Panc1 (cell line): ENCODE measurements around the gene NPLOC4. TPM values are rescaled to one million over a fixed set of nuclear protein-coding genes. Genes with fewer than 3 reads are reported as not detected.
A peak's percentile ranks its signal among the peaks of the same experiment; 100 is the strongest.

Experiments used
- ATAC-seq: fragments of 200-7000 bp; cut with Tn5 transposase; 2 replicates; pipeline ENCODE4 v1.9.1; 2020; ENCODE audit warnings: mild to moderate bottlenecking, moderate library complexity
- BruUV-seq: library from RNA; stranded (reverse); fragments of 400-500 nt; replicated peaks from 2 replicates; lab custom pipeline; 2021; lab: Mats Ljungman, UMichigan
- CTCF ChIA-PET: fragments of 300-600 bp; sonication (Branson Sonifier 250); formaldehyde crosslinking; loops from one replicate; lab custom pipeline; 2022; ENCODE audit warnings: antibody characterized with exemption; lab: Charles Lee
- POLR2A ChIA-PET: fragments of 300-600 bp; sonication (Branson Sonifier 250); formaldehyde crosslinking; loops from one replicate; lab custom pipeline; 2022; ENCODE audit warnings: antibody characterized with exemption; lab: Charles Lee
- DNase-seq: peaks from one replicate; pipeline ENCODE4 v3.0.0-alpha.2; 2010; ENCODE audit warnings: low read depth, low spot score
- H3K27ac ChIP-seq: 2 replicates; pipeline ENCODE4 v1.5.1; 2011; ENCODE audit warnings: mild to moderate bottlenecking, low read length, inconsistent platforms
- H3K27me3 ChIP-seq: fragments of 200-500 bp; sonication (Bioruptor generic); 2 replicates; pipeline ENCODE4 v1.6.0; 2014; ENCODE audit warnings: low read length, inconsistent platforms; ENCODE audit not compliant: control insufficient read depth, insufficient read depth
- H3K36me3 ChIP-seq: fragments of 200-500 bp; sonication (Bioruptor generic); 2 replicates; pipeline ENCODE4 v1.5.1; 2014; ENCODE audit warnings: inconsistent platforms, mild to moderate bottlenecking, low read length, moderate library complexity; ENCODE audit not compliant: control insufficient read depth, insufficient read depth
- H3K4me1 ChIP-seq: 2 replicates; pipeline ENCODE4 v1.5.1; 2011; ENCODE audit warnings: inconsistent platforms, mild to moderate bottlenecking, low read length, moderate library complexity; ENCODE audit not compliant: control insufficient read depth, insufficient read depth
- H3K4me3 ChIP-seq, 2 experiments: 2 replicates each; pipeline ENCODE4 v1.5.1; 2011 to 2012; ENCODE audit warnings: low read depth in 2 of 2, low read length in 2 of 2, mild to moderate bottlenecking in 2 of 2, inconsistent platforms in 1 of 2, moderate library complexity in 1 of 2
- H3K9me3 ChIP-seq: fragments of 200-500 bp; sonication (Bioruptor generic); 2 replicates; pipeline ENCODE4 v1.5.1; 2014; ENCODE audit warnings: low read depth, mild to moderate bottlenecking, inconsistent platforms, low read length, moderate library complexity; ENCODE audit not compliant: control insufficient read depth, insufficient read depth
- CTCF ChIP-seq: fragments of 450-650 bp; IDR thresholded peaks from 2 replicates; pipeline ENCODE4 v1.5.1; 2017; ENCODE audit warnings: mild to moderate bottlenecking
- POLR2AphosphoS5 ChIP-seq: IDR thresholded peaks from 2 replicates; pipeline ENCODE4 v1.6.1; 2012; ENCODE audit warnings: mild to moderate bottlenecking, low read depth, low read length, moderate library complexity
- SIN3A ChIP-seq: IDR thresholded peaks from 2 replicates; pipeline ENCODE4 v1.6.1; 2012; ENCODE audit warnings: low read depth, mild to moderate bottlenecking, low read length, moderate library complexity, borderline replicate concordance; ENCODE audit not compliant: insufficient read depth
- TCF7L2 ChIP-seq: IDR thresholded peaks from 2 replicates; pipeline ENCODE4 v1.6.1; 2011; ENCODE audit warnings: mild to moderate bottlenecking, low read depth, low read length, inconsistent platforms
- in situ Hi-C: cut with HindIII; loops from 2 replicates; pipeline ENCODE4 v1.10.0; 2016; ENCODE audit warnings: low sequenced_read_pairs, low pct_unique_long_range_greater_than_20kb
- intact Hi-C: fragments of 100-400 bp; cut with micrococcal nuclease; formaldehyde crosslinking; loops from one replicate; pipeline ENCODE4 v1.10.0; 2022; ENCODE audit not compliant: unreplicated experiment
- total RNA-seq: library from RNA; stranded (reverse); gene quantifications from one replicate; pipeline ENCODE4 v1.2.1, GENCODE V29; 2021; ENCODE audit not compliant: unreplicated experiment
- TF ChIP-seq, protein P1 (sequence below), 2 experiments: IDR thresholded peaks; 2 replicates each; pipeline ENCODE4 v1.6.1; 2011 to 2012; ENCODE audit warnings: low read depth in 2 of 2, control low read depth in 1 of 2, low read length in 1 of 2, mild to moderate bottlenecking in 1 of 2, moderate library complexity in 1 of 2; ENCODE audit not compliant: insufficient read depth in 1 of 2

NPLOC4 gene
- total RNA-seq, 1 experiment from 2014 or later: 246 TPM

DNA sequence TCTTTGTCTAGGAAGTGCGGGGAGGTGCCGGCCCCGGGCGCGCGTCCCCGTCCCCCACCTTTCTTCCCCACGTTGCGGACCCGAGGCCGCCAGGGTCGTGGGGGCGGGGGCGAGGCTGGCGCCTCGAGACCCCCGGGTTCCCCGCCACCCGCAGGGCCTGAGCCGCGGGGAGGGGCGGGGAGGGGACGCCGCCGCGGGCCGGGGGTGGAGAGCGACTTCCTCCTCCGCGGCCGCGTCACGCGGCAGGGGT is 122.5 kb downstream of the NPLOC4 start:
- peak overlapping the region; percentile 66 to 68 for H3K4me3 ChIP-seq
- ChIA-PET POLR2A (interaction anchor here (0.7 kb wide), 1 partner anchor 370 kb away, joined by 3 read pairs; no protein-coding TSS in a partner anchor), CTCF (interaction anchor here (0.6 kb wide), 1 partner anchor 286 kb away, joined by 3 read pairs; no protein-coding TSS in a partner anchor)
- DNase-seq (no peak), ATAC-seq (no peak)
- peak overlapping the region; percentile 94 for H3K27ac ChIP-seq
- no peaks in the 10 kb centered on the region for H3K9me3 ChIP-seq
- in situ Hi-C loops (no loop called here), intact Hi-C loops (no loop called here)
- no TSS peak for BruUV-seq
- H3K4me1 ChIP-seq: peaks cover 30% of the 10 kb centered on the region
- peaks cover 26% of the 10 kb centered on the region for H3K36me3 ChIP-seq
- TF ChIP-seq CTCF (no peak), SIN3A (no peak), TCF7L2 (no peak), POLR2AphosphoS5 (no peak)
- TF ChIP-seq, protein P1, sequence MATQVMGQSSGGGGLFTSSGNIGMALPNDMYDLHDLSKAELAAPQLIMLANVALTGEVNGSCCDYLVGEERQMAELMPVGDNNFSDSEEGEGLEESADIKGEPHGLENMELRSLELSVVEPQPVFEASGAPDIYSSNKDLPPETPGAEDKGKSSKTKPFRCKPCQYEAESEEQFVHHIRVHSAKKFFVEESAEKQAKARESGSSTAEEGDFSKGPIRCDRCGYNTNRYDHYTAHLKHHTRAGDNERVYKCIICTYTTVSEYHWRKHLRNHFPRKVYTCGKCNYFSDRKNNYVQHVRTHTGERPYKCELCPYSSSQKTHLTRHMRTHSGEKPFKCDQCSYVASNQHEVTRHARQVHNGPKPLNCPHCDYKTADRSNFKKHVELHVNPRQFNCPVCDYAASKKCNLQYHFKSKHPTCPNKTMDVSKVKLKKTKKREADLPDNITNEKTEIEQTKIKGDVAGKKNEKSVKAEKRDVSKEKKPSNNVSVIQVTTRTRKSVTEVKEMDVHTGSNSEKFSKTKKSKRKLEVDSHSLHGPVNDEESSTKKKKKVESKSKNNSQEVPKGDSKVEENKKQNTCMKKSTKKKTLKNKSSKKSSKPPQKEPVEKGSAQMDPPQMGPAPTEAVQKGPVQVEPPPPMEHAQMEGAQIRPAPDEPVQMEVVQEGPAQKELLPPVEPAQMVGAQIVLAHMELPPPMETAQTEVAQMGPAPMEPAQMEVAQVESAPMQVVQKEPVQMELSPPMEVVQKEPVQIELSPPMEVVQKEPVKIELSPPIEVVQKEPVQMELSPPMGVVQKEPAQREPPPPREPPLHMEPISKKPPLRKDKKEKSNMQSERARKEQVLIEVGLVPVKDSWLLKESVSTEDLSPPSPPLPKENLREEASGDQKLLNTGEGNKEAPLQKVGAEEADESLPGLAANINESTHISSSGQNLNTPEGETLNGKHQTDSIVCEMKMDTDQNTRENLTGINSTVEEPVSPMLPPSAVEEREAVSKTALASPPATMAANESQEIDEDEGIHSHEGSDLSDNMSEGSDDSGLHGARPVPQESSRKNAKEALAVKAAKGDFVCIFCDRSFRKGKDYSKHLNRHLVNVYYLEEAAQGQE (IDR thresholded peaks at IDR 0.05; ENCODE audit: insufficient read depth in 1 of 2, low read depth in 2 of 2, low read length in 1 of 2): no peak
- no peaks in the 10 kb centered on the region for H3K27me3 ChIP-seq

DNA sequence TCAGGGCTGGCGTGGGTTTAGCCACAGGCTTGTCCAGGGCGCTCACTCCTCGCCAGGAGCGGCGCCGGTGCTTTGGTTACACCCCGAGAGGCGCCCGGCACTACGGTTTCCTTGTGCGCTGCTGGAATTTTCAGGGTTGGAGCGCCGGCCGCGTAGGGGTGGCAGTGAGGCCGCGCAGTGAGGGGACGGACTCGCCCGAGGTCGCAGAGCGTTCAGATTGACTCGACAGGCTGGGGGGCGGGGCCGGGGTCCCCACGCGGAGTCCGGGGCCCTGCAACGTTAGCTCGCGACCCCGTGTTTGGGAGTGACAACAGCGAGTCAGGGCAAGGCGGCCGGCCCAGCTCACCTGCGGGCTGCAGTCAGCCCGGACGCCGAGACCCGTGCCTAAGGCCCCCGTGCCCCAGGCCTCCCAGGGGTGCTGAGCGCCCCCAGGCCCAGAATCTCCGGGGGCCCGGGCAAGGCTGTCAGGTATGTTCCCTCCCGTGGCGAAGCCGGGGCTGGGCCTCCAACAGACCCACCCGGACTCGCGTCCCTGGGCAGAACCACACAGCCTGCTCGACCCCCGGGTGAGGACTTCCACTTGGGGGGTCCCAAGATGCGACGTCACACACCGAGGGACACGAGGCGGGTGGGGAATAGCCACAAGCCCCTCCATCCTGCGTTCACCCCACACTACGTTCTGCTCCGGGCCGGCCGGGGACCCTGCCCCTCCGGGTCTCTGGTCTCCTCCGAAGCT is 123.0 kb downstream of the NPLOC4 start:
- Histone ChIP-seq H3K4me3 (peak overlapping the region; percentile 66 to 68), H3K36me3 (peaks cover 31% of the 10 kb centered on the region), H3K27me3 (no peaks in the 10 kb centered on the region), H3K27ac (peak overlapping the region; percentile 94), H3K4me1 (peaks cover 35% of the 10 kb centered on the region), H3K9me3 (no peaks in the 10 kb centered on the region)
- no peak for DNase-seq
- in situ Hi-C loops (no loop called here), intact Hi-C loops (no loop called here)
- POLR2A ChIA-PET: interaction anchor here (0.7 kb wide), 2 partner anchors 119 to 369 kb away, joined by 3 to 5 read pairs; partner anchors contain the start of gene BAHCC1
- no TSS peak for BruUV-seq
- CTCF ChIA-PET: interaction anchor here (0.6 kb wide), 1 partner anchor 285 kb away, joined by 3 read pairs; no protein-coding TSS in a partner anchor
- TF ChIP-seq, protein P1 (IDR thresholded peaks at IDR 0.05; ENCODE audit: insufficient read depth in 1 of 2, low read depth in 2 of 2, low read length in 1 of 2): no peak
- TF ChIP-seq POLR2AphosphoS5 (peak; percentile 37), CTCF (no peak), TCF7L2 (no peak)
- ATAC-seq: peak; percentile 9
